ENCODE data around the gene SSR4. TPM values are rescaled to one million over a fixed set of nuclear protein-coding genes. Genes with fewer than 3 reads are reported as not detected.

The SSR4 gene
- total and polyA plus RNA-seq, 2 of the 8 experiments (the other 6 are each of a cell fraction or from before 2014, with no cell fraction given), result 168 to 642 TPM

DNA sequence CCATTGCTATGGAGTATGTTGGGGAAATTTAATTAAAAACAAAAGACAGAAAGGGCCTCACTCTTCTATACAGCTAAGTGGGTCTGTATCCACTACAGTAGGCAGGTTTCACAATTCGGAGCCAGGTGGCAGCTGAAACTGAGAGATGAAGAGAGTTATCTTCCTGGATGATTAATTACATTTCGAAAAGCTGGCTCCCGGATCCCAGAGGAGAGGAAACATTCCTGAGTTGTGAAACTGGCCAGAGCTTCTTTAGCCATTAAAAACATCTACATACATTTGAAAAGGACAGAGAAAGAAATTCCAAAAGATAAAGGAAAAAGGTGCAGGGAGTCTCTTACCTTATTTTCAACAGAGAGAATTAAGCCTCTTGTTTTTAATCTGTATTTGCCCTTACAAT lies 51.4 kb downstream of the SSR4 start:
- WGBS, 2 experiments (ENCODE audit: extremely low coverage in 1 of 2, insufficient coverage in 1 of 2, insufficient read length in 1 of 2, insufficient replicate concordance in 2 of 2, low coverage in 1 of 2, low lambda C conversion rate in 2 of 2, missing lambda C conversion rate in 1 of 2), result 0% methylated on average over 3 of the region's 3 CpGs; no CpG with 5 or more reads in 1 of the 2 experiments
- H3K4me2 ChIP-seq (ENCODE audit: insufficient read depth in 1 of 2, low read depth in 2 of 2, low read length in 2 of 2), result peak overlapping the region; percentile 57 to 61

More for the DNA sequence above, 51.4 kb downstream of the SSR4 start:
- Histone ChIP-seq H3K18ac (ENCODE audit: extremely low read depth, low read length) (no peak overlapping the region; the same call in 1 of the 2 replicates), H2BK120ac (replicated peaks; ENCODE audit: low read depth, low read length) (peak overlapping the region; percentile 54), H2BK20ac (ENCODE audit: low read length) (no peak overlapping the region), H3K9ac (replicated peaks in 1 of 4; ENCODE audit: extremely low read depth in 1 of 4, low read depth in 3 of 4, low read length in 3 of 4) (no peak overlapping the region), H2AK5ac (ENCODE audit: low read depth, low read length) (no peak overlapping the region), H3K9me3 (ENCODE audit: insufficient read depth in 2 of 2, low read depth in 1 of 2, low read length in 1 of 2) (no peaks in the 10 kb centered on the region), H2AFZ (ENCODE audit: low read length) (no peak overlapping the region), H3K27me3 (replicated peaks in 1 of 4; ENCODE audit: control insufficient read depth in 3 of 4, extremely low read depth in 1 of 4, insufficient read depth in 3 of 4, low read length in 3 of 4) (no peaks in the 10 kb centered on the region), H4K5ac (ENCODE audit: insufficient read length, low read depth, low read length) (no peak overlapping the region), H3K23ac (ENCODE audit: insufficient read length) (no peak overlapping the region), H4K8ac (ENCODE audit: extremely low read depth, insufficient read depth, low read length) (no peak overlapping the region), H3K79me2 (ENCODE audit: control insufficient read depth in 1 of 2, insufficient read depth in 2 of 2, low read length in 2 of 2) (no peaks in the 10 kb centered on the region), H3K4me3 (ENCODE audit: extremely low read depth in 1 of 4, insufficient read depth in 2 of 4, low read depth in 3 of 4, low read length in 4 of 4) (peak overlapping the region in 1 of 4 experiments; percentile 45; a peak in 2 of 8 replicates), H2BK15ac (ENCODE audit: low read length) (no peak overlapping the region), H2BK12ac (ENCODE audit: low read depth, low read length) (peak overlapping the region; percentile 60; the same call in 1 of the 2 replicates), H3K23me2 (ENCODE audit: low read depth, low read length) (no peaks in the 10 kb centered on the region), H3K4ac (replicated peaks; ENCODE audit: insufficient read length, low read depth, low read length) (no peak overlapping the region), H4K20me1 (replicated peaks in 1 of 2; ENCODE audit: control insufficient read depth in 1 of 2, insufficient read depth in 2 of 2, low read length in 2 of 2) (no peaks in the 10 kb centered on the region), H3K36me3 (ENCODE audit: control insufficient read depth in 2 of 4, insufficient read depth in 4 of 4, low read length in 3 of 4) (no peaks in the 10 kb centered on the region), H3K27ac (ENCODE audit: low read depth, low read length) (no peak overlapping the region), H3K79me1 (ENCODE audit: low read depth, low read length) (no peaks in the 10 kb centered on the region), H3K14ac (ENCODE audit: insufficient read length) (no peak overlapping the region), H4K91ac (replicated peaks; ENCODE audit: insufficient read length, low read length) (no peak overlapping the region), H2BK5ac (ENCODE audit: low read depth, low read length) (peak overlapping the region; percentile 95; the same call in 1 of the 2 replicates), H3K4me1 (replicated peaks in 1 of 4; ENCODE audit: control insufficient read depth in 3 of 4, insufficient read depth in 4 of 4, low read length in 3 of 4) (peaks cover 0 to 12% (median 3%) of the 10 kb centered on the region in 4 experiments; a peak in 5 of 7 replicates), H3K56ac (replicated peaks; ENCODE audit: insufficient read length, low read depth, low read length) (no peak overlapping the region)
- TF ChIP-seq CEBPB (IDR thresholded peaks at IDR 0.05; ENCODE audit: low read depth, low read length) (peak; percentile 53), SIN3A (conservative IDR thresholded peaks at IDR 0.05 in 1 of 2, IDR thresholded peaks at IDR 0.05 in 1 of 2; ENCODE audit: low read depth in 1 of 2, low read length in 2 of 2) (no peak)
- CTCF ChIA-PET (ENCODE audit: partially characterized antibody), result interaction anchor here (0.9 to 1.5 kb wide), 2 partner anchors 13 to 67 kb away, joined by 3 to 4 read pairs; no protein-coding TSS in a partner anchor
- POLR2A ChIA-PET (ENCODE audit: partially characterized antibody), result interaction anchor here (0.6 to 3.3 kb wide), 8 partner anchors 11 to 177 kb away, joined by 3 to 13 read pairs (median 4); partner anchors contain the start of genes IDH3G and SSR4
- DNase-seq (ENCODE audit: low read depth in 1 of 2, low spot score in 2 of 2), result no peak
- peak; percentile 81 for FAIRE-seq

Other genes with a start within 250 kb of the SSR4 start
- gene CCNQ, start 195.5 kb upstream of the SSR4 start, total RNA-seq (2021; fragmentation: NEBNext Ultra II Directional; extraction: Animal tissue kit (Norgen Biotek cat#: 25700)), result 15.8 and 16.6 TPM in 2 replicates
- 32.1 and 34.9 TPM in 2 replicates for gene CCNQ, start 195.5 kb upstream of the SSR4 start, polyA plus RNA-seq (2011; rRNA removed)
- 0.63 and 1.1 TPM in 2 replicates for gene DUSP9, start 147.5 kb upstream of the SSR4 start, total RNA-seq (2021; fragmentation: NEBNext Ultra II Directional; extraction: Animal tissue kit (Norgen Biotek cat#: 25700))
- 0.80 and 1.2 TPM in 2 replicates for gene DUSP9, start 147.5 kb upstream of the SSR4 start, polyA plus RNA-seq (2011; rRNA removed)
- 4.3 and 6.2 TPM in 2 replicates for gene PNCK, start 120.9 kb upstream of the SSR4 start, total RNA-seq (2021; fragmentation: NEBNext Ultra II Directional; extraction: Animal tissue kit (Norgen Biotek cat#: 25700))
- 6.3 and 13.9 TPM in 2 replicates for gene PNCK, start 120.9 kb upstream of the SSR4 start, polyA plus RNA-seq (2011; rRNA removed)
- gene SLC6A8, start 106.7 kb upstream of the SSR4 start, total RNA-seq (2021; fragmentation: NEBNext Ultra II Directional; extraction: Animal tissue kit (Norgen Biotek cat#: 25700)), result 94.7 and 98.5 TPM in 2 replicates
- 87.7 and 132 TPM in 2 replicates for gene SLC6A8, start 106.7 kb upstream of the SSR4 start, polyA plus RNA-seq (2011; rRNA removed)
- 157 and 159 TPM in 2 replicates for gene BCAP31, start 70.3 kb upstream of the SSR4 start, total RNA-seq (2021; fragmentation: NEBNext Ultra II Directional; extraction: Animal tissue kit (Norgen Biotek cat#: 25700))
- gene BCAP31, start 70.3 kb upstream of the SSR4 start, polyA plus RNA-seq (2011; rRNA removed), result 136 and 139 TPM in 2 replicates
- gene ABCD1, start 69.8 kb upstream of the SSR4 start, total RNA-seq (2021; fragmentation: NEBNext Ultra II Directional; extraction: Animal tissue kit (Norgen Biotek cat#: 25700)), result 4.6 and 6.6 TPM in 2 replicates
- 3.1 and 6.7 TPM in 2 replicates for gene ABCD1, start 69.8 kb upstream of the SSR4 start, polyA plus RNA-seq (2011; rRNA removed)
- gene PLXNB3, start 30.4 kb upstream of the SSR4 start, total RNA-seq (2021; fragmentation: NEBNext Ultra II Directional; extraction: Animal tissue kit (Norgen Biotek cat#: 25700)), result 2.7 TPM in 2 replicates
- 1.2 and 1.6 TPM in 2 replicates for gene PLXNB3, start 30.4 kb upstream of the SSR4 start, polyA plus RNA-seq (2011; rRNA removed)
- gene SRPK3, start 13.6 kb upstream of the SSR4 start, total RNA-seq (2021; fragmentation: NEBNext Ultra II Directional; extraction: Animal tissue kit (Norgen Biotek cat#: 25700)), result not detected in 2 replicates
- not detected in 2 replicates for gene SRPK3, start 13.6 kb upstream of the SSR4 start, polyA plus RNA-seq (2011; rRNA removed)
- 36.1 and 39.4 TPM in 2 replicates for gene IDH3G, start 293 bp upstream of the SSR4 start, total RNA-seq (2021; fragmentation: NEBNext Ultra II Directional; extraction: Animal tissue kit (Norgen Biotek cat#: 25700))
- gene IDH3G, start 293 bp upstream of the SSR4 start, polyA plus RNA-seq (2011; rRNA removed), result 66.7 and 96.2 TPM in 2 replicates
- 169 and 174 TPM in 2 replicates for gene PDZD4, start 35.9 kb downstream of the SSR4 start, total RNA-seq (2021; fragmentation: NEBNext Ultra II Directional; extraction: Animal tissue kit (Norgen Biotek cat#: 25700))
- gene PDZD4, start 35.9 kb downstream of the SSR4 start, polyA plus RNA-seq (2011; rRNA removed), result 45.8 and 77.2 TPM in 2 replicates
- gene L1CAM, start 91.5 kb downstream of the SSR4 start, total RNA-seq (2021; fragmentation: NEBNext Ultra II Directional; extraction: Animal tissue kit (Norgen Biotek cat#: 25700)), result 38.7 and 43.0 TPM in 2 replicates
- 11.0 and 16.4 TPM in 2 replicates for gene L1CAM, start 91.5 kb downstream of the SSR4 start, polyA plus RNA-seq (2011; rRNA removed)
- not detected in 2 replicates for gene AVPR2, start 110.0 kb downstream of the SSR4 start, total RNA-seq (2021; fragmentation: NEBNext Ultra II Directional; extraction: Animal tissue kit (Norgen Biotek cat#: 25700))
- 0.08 and 0.09 TPM in 2 replicates for gene AVPR2, start 110.0 kb downstream of the SSR4 start, polyA plus RNA-seq (2011; rRNA removed)
- 25.9 and 26.0 TPM in 2 replicates for gene ARHGAP4, start 131.6 kb downstream of the SSR4 start, total RNA-seq (2021; fragmentation: NEBNext Ultra II Directional; extraction: Animal tissue kit (Norgen Biotek cat#: 25700))
- gene ARHGAP4, start 131.6 kb downstream of the SSR4 start, polyA plus RNA-seq (2011; rRNA removed), result 23.9 and 42.4 TPM in 2 replicates
- gene NAA10, start 140.4 kb downstream of the SSR4 start, total RNA-seq (2021; fragmentation: NEBNext Ultra II Directional; extraction: Animal tissue kit (Norgen Biotek cat#: 25700)), result 98.1 and 98.8 TPM in 2 replicates
- gene NAA10, start 140.4 kb downstream of the SSR4 start, polyA plus RNA-seq (2011; rRNA removed), result 80.4 and 119 TPM in 2 replicates
- 11.9 and 12.4 TPM in 2 replicates for gene RENBP, start 150.0 kb downstream of the SSR4 start, total RNA-seq (2021; fragmentation: NEBNext Ultra II Directional; extraction: Animal tissue kit (Norgen Biotek cat#: 25700))
- gene RENBP, start 150.0 kb downstream of the SSR4 start, polyA plus RNA-seq (2011; rRNA removed), result 21.8 and 26.5 TPM in 2 replicates
- 117 and 120 TPM in 2 replicates for gene HCFC1, start 177.2 kb downstream of the SSR4 start, total RNA-seq (2021; fragmentation: NEBNext Ultra II Directional; extraction: Animal tissue kit (Norgen Biotek cat#: 25700))
- gene HCFC1, start 177.2 kb downstream of the SSR4 start, polyA plus RNA-seq (2011; rRNA removed), result 24.9 and 44.8 TPM in 2 replicates
- gene TMEM187, start 178.1 kb downstream of the SSR4 start, total RNA-seq (2021; fragmentation: NEBNext Ultra II Directional; extraction: Animal tissue kit (Norgen Biotek cat#: 25700)), result 2.7 and 5.0 TPM in 2 replicates
- 14.5 and 16.2 TPM in 2 replicates for gene TMEM187, start 178.1 kb downstream of the SSR4 start, polyA plus RNA-seq (2011; rRNA removed)
- gene IRAK1, start 225.2 kb downstream of the SSR4 start, total RNA-seq (2021; fragmentation: NEBNext Ultra II Directional; extraction: Animal tissue kit (Norgen Biotek cat#: 25700)), result 41.7 and 47.2 TPM in 2 replicates
- gene IRAK1, start 225.2 kb downstream of the SSR4 start, polyA plus RNA-seq (2011; rRNA removed), result 26.6 and 34.7 TPM in 2 replicates

Measured in H1 (cell line).